NCI-H1092 (cell line): Measurements from ENCODE around the gene ZMIZ1.

Source experiments
- DNase-seq: peaks from one replicate; lab custom pipeline; 2025; lab: John Stamatoyannopoulos, UW

ZMIZ1 gene

DNA sequence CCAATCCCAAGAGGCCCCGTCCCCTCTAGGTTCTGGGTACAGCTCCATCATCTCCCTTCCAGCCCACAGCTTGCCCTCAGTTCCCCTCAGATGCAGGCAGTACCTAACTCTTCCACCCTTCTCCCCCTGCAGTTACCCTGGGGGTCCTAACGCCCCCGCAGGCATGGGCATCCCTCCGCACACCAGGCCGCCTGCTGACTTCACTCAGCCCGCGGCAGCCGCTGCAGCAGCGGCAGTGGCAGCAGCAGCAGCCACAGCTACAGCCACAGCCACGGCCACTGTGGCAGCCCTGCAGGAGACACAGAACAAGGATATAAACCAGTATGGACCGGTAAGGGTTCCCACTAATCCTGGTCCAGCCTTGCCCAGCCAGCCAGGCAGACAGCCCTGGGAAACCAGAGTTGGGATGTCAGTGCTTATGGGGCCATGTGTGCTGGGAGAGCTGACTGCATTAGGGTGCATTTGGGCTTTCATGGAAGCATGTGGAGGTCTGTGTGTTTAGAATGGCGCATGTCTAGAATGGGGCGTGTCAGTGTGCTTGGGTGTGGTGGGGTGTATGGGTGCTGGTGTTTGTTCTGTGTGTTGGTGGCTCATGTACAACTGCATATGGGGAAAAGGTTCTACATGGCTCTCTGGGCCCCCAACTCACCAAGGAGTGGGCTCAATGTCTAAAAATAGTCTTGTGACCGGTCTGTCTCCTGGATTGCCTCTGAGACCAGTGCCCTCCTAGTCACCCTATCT is 223.4 kb downstream of the ZMIZ1 start:
- DNase-seq = no peak

DNA sequence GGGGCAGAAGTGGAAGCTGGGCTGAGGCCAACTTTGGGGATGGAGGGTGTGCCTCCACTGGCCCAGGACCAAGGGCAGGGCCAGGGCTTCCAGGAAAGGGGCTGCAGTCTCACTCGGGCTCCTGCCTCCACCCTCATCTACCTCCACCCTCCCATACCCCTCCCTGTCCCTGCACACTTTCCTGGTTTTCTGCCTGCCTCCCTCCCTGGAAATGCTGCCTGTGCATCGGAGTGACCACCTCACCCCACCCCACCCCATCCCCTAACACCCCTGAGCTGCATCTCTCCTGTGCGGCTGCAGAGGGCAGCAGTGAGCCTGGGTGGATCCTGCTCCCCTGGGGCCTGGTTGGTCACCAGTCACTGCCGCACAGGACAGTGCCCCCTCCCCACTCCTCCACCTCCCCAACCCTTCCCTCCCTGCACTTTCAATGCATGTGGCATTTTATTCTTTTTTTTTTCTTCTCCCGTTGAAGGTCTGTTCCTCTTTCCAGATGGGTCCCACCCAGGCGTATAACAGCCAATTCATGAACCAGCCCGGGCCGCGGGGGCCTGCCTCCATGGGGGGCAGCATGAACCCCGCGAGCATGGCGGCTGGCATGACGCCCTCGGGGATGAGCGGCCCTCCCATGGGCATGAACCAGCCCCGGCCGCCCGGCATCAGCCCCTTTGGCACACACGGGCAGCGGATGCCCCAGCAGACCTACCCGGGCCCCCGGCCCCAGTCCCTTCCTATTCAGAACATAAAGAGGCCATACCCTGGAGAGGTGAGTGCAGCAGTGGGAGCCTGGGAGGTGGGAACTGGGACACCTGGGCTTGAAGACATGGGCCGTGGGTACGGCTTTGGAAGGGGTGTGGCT is 224.4 kb downstream of the ZMIZ1 start:
- DNase-seq = no peak

DNA sequence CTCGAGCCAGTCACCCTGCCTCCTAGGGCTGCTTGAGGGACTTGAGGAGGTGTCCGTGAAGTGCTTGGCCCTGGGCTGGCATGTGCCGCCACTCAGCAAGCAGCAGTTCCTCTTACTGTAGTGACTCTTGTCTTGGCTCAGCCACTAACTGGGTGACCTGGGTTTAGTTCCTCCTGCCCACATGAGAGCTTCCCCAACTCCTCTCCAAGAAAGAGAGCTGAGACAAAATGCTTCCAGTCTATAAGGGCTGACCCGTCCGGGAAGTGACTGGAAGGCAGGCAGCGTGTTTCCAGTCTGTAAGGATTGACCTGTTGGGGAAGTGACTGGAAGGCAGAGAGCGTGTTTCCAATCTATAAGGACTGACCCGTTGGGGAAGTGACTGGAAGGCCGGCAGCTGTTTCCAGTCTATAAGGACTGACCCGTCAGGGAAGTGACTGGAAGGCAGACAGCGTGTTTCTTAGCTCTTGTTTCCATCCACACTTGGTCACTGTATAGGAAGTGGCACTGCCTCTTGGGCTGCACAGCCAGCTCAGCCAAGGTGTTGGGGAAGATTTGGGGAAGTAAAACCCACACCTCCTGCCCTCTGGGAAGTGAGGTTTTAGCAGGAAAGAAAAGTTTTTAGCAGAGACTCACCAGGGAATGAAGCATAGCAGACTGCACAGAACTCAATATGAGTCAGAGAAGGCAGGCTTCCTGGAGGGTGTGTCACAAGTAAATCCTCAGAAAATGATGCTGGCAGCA is 225.2 kb downstream of the ZMIZ1 start:
- DNase-seq = no peak

- no peak for DNase-seq
Measured at GRCh38 chr10:79295563-79295962, 226.8 kb downstream of the ZMIZ1 start.

DNA sequence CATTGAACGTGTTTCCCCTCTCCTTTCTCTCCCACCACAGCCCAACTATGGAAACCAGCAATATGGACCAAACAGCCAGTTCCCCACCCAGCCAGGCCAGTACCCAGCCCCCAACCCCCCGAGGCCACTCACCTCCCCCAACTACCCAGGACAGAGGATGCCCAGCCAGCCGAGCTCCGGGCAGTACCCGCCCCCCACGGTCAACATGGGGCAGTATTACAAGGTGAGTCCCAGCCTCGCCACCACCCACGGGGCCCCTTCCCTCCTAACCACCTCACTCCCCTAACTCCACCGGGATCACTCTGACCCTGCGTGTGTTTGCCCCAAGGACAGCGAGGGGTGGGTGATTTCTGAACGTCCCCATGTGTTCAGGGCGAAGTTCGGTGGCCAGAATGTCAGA is 227.7 kb downstream of the ZMIZ1 start:
- DNase-seq = no peak

- no peak for DNase-seq
Measured at GRCh38 chr10:79298403-79299244, 229.9 kb downstream of the ZMIZ1 start.

DNA sequence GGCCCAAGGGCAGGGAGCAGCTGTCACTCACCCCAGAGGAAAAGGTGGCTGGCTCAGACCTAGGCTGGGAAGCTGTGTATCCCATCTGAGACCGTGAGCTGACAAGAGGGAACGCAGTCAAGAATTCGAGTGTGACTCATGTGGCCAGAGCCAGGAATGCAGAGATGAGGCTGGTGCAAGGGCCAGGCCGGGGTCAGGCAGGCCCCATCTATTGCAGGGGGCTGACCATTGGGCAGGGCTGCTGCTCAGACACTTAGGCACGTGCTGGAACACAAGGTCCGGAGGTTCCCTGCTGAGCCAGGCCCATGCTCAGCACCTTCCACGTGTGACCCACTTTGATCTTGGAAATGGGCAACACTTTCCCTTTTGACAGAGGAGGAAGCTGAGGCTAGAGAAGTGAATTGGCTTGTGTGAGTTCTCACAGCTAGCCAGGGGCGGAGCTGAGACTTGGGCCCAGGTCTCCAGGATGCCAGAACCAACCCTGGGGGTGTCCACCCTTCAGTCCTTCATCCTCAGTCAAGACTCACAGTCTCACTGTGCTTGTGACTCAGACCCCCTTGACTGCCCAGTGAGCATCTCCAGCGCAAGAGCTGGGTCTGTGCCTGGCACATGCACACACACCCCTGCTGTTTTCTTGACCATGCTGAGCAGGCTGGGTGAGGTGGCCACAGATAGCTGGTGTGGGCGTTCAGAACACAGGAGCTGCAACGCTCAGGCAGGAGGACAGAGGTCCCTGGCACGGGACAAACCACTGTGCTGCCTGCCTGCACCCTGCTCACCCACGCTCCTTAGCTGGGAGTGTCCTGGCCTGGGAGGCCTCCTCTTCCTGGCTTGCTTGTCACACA is 230.9 kb downstream of the ZMIZ1 start:
- no peak for DNase-seq

DNA sequence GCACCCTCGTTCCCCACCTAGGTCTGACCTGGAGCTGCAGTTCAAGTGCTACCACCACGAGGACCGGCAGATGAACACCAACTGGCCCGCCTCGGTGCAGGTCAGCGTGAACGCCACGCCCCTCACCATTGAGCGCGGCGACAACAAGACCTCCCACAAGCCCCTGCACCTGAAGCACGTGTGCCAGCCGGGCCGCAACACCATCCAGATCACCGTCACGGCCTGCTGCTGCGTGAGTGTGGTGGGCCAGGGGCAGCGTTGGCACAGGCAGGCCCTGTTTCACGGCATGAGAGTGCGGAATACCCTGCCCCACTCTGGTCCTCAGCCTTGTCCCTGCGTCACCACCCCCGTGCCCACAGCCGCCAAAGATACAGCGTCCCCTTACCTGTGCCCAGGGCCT is 231.9 kb downstream of the ZMIZ1 start:
- no peak for DNase-seq

- no peak for DNase-seq
Measured at GRCh38 chr10:79301754-79302530, 233.2 kb downstream of the ZMIZ1 start.

DNA sequence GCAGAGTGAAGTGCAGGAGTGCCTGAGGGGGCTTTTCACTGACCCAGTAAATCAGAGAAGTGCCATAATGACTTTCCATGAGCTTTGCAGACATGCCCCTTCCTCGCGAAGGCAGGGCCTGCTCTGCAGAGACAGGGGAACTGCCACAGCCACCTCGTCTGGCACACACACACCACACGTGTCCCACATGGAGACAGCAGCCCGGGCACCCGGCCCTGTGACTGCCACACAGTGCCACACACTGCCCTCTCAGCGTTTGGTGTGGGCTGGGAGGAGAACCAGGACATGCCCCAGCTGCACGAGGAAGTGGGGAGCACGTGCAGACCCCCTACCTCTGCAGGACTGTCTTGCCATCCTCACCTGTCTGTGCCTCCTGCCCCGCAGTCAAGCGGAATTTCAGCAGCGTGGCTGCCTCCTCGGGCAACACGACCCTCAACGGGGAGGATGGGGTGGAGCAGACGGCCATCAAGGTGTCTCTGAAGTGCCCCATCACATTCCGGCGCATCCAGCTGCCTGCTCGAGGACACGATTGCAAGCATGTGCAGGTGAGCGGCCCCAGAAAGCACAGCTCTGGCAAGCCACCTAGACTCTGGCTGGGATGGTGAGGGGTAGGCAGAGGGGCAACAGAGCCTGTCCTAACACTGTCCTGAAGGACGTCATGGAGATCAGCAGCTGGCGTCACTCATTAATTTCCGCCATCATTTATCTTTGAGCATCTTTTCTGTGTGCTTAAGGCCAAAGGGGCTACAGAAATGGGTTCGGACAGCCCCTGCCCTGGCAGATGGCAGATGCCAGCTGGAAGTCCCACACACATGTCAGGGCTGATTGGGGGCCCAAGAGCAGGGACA is 235.1 kb downstream of the ZMIZ1 start:
- no peak for DNase-seq

GRCh38 chr10:79304479-79305087 is 235.8 kb downstream of the ZMIZ1 start:
- DNase-seq = no peak

GRCh38 chr10:79305515-79305914 is 236.7 kb downstream of the ZMIZ1 start:
- no peak for DNase-seq

DNA sequence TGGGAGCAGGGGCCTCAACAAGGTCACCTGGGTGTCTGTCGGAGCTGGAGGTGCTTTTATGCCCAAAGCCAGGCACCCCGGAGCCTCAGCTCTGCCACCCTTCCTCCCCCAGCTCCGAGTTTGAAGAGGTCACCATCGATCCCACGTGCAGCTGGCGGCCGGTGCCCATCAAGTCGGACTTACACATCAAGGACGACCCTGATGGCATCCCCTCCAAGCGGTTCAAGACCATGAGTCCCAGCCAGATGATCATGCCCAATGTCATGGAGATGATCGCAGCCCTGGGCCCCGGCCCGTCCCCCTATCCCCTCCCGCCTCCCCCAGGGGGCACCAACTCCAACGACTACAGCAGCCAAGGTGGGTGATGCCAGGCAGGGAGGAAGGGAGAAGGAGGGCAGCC is 237.2 kb downstream of the ZMIZ1 start:
- no peak for DNase-seq

DNA sequence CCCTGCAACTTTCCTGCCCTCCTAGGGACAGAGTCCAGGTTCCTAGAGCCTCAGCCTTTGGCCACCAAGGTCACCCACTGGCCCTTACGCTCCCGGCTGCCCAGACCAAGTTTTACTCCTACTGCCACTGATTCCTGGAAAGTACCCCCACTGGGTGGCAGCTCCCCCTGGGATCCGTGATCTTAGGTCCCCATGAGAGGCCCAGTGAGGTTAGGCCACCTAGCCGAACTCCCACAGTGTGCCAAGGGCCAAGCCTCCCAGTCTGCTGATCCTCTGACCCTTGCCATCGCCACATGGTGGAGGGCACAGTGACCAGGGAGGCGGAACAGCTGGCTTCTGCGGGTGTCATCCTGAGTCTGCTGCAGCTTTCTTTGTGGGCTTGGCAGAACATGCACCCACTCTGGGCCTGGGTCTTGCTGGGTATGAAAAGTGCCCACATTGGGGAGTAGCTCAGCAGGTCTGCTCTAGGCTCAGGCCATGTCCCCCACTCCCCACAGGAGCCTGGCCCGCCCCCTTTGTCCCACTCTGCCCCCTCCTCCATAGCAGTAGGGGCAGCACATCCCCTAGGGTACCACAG is 238.0 kb downstream of the ZMIZ1 start:
- DNase-seq = no peak

DNA sequence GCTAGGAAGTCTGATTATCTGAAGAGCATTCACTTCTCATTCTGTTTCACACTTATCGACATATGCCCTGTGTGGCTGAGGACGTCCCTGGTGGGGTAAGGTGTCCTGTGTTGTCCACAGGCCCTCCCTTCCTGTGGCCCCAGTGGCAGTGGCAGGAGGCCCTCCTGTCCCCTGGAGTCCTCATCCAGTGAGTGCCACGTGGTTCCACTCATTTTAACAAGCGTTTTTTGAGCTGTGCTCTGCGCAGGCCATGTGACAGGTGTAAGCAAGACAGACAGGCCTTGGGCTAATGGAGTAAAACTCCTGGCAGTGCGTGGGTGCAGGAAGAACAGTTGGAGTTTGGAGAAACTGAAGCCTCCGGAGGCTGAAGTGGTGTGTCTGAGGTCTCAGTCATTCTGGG is 239.2 kb downstream of the ZMIZ1 start:
- no peak for DNase-seq

DNA sequence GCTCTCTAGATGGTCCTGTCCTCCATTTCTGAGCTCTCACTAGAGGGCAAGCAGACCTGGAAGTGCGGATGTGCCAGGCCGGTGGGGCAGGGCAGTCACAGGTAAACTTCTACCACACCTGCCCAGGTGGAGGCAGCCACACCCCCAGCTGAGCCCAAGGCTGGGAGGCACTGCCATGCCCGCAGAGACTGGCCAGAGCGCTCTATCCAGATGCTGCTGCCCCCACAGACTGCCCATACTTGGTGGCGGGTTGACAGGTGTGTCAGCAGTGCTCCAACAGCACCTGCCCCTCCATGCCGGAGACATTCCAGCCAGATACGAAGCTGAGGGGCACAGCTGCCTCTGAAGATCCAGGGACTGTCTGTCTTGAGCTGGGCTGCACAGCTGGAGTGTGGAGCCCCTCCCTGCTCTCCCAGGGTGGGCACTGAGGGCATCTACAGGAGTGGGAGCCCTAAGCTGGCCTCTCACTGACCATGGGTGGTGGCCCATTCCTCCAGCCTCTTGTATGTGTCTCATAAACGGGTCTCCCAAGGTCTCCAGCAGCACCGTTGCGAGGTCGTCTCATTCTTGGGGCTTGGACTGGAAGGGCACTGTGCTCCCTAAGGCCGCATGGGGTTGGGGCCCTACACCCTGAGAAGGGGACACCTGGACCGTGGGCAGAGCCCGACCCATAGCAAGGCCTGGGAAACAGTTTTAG is 240.4 kb downstream of the ZMIZ1 start:
- DNase-seq = no peak

- no peak for DNase-seq
Measured at GRCh38 chr10:79310200-79310865, 241.6 kb downstream of the ZMIZ1 start.
